Uterus (tissue), 2 donors: Measurements from ENCODE around the gene CAVIN2.

Experiments used
- POLR2A ChIP-seq, 2 donors: fragments of 450-650 bp; IDR thresholded peaks; one replicate each; pipeline ENCODE4 v1.6.1; 2016; ENCODE audit warnings: antibody characterized with exemption in 2 of 2, mild to moderate bottlenecking in 1 of 2, moderate library complexity in 1 of 2
- TF ChIP-seq, protein P1 (sequence below), 4 experiments: fragments of 200-600 bp in 2 of 4; fragments of 450-650 bp in 2 of 4; sonication (generic) in 2 of 4; IDR thresholded peaks; one replicate each; pipeline ENCODE4 v1.5.1; 2016 to 2019; ENCODE audit warnings: antibody characterized with exemption in 4 of 4, mild to moderate bottlenecking in 2 of 4, moderate library complexity in 1 of 4

DNA sequence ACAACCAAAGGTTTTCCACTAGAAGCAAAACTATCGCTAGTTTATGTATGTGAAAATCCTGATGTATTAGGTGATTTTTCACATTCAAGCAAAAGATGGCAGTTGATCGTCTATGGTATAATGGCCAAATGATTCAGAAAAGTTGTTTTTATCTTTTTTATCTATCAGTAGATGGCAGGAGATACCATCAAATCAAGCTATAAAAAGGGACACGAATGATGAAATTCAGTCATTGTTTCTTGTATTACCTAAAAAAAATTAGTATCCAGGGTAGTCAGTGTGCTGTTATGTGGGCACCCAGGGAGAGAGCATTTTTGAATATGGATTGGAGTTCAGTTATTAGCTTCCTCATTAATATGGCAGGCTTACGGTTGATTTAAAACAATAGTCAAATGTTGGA is 22.9 kb upstream of the CAVIN2 start:
- TF ChIP-seq, protein P1, sequence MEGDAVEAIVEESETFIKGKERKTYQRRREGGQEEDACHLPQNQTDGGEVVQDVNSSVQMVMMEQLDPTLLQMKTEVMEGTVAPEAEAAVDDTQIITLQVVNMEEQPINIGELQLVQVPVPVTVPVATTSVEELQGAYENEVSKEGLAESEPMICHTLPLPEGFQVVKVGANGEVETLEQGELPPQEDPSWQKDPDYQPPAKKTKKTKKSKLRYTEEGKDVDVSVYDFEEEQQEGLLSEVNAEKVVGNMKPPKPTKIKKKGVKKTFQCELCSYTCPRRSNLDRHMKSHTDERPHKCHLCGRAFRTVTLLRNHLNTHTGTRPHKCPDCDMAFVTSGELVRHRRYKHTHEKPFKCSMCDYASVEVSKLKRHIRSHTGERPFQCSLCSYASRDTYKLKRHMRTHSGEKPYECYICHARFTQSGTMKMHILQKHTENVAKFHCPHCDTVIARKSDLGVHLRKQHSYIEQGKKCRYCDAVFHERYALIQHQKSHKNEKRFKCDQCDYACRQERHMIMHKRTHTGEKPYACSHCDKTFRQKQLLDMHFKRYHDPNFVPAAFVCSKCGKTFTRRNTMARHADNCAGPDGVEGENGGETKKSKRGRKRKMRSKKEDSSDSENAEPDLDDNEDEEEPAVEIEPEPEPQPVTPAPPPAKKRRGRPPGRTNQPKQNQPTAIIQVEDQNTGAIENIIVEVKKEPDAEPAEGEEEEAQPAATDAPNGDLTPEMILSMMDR (IDR thresholded peaks at IDR 0.05), result no peak
- TF ChIP-seq POLR2A (IDR thresholded peaks at IDR 0.05), result no peak
